GM10266 (cell line): Measurements from ENCODE around the gene BICRAL.
"Not testable (repeated sequence)": the region's sequence is repeated elsewhere in the genome, so short reads cannot be mapped to it uniquely, and the experiment has no call there.

Experiments used
- DNase-seq: peaks from one replicate; pipeline ENCODE4 v3.0.0; 2012; ENCODE audit errors: extremely low spot score
- TF ChIP-seq, protein P1 (sequence below): IDR thresholded peaks from 2 replicates; pipeline ENCODE4 v1.5.1; 2012; ENCODE audit warnings: mild to moderate bottlenecking, low read depth; ENCODE audit not compliant: control insufficient read depth, insufficient read depth; ENCODE audit errors: missing control alignments

BICRAL gene

GRCh38 chr6:42885702-42886101, 103.8 kb downstream of the BICRAL start:
- no peak for DNase-seq
- TF ChIP-seq, protein P1, sequence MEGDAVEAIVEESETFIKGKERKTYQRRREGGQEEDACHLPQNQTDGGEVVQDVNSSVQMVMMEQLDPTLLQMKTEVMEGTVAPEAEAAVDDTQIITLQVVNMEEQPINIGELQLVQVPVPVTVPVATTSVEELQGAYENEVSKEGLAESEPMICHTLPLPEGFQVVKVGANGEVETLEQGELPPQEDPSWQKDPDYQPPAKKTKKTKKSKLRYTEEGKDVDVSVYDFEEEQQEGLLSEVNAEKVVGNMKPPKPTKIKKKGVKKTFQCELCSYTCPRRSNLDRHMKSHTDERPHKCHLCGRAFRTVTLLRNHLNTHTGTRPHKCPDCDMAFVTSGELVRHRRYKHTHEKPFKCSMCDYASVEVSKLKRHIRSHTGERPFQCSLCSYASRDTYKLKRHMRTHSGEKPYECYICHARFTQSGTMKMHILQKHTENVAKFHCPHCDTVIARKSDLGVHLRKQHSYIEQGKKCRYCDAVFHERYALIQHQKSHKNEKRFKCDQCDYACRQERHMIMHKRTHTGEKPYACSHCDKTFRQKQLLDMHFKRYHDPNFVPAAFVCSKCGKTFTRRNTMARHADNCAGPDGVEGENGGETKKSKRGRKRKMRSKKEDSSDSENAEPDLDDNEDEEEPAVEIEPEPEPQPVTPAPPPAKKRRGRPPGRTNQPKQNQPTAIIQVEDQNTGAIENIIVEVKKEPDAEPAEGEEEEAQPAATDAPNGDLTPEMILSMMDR: no peak

DNA sequence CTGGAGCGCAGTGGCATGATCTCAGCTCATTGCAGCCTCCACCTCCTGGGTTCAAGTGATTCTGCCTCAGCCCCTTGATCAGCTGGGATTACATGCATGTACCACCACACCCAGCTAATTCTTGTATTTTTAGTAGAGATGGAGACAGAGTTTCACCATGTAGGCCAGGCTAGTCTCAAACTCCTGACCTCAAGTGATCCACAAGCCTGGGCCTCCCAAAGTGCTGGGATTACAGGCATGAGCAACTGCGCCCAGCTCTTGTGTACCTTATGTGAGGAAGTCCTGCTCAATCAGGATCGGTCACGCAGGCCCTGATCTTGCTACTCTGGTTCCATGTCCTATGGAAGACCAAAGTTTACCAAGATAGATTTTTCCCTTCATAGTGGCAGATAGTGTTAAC, 106.3 kb downstream of the BICRAL start:
- DNase-seq: not testable (repeated sequence)

GRCh38 chr6:42889815-42890214, 108.0 kb downstream of the BICRAL start:
- no peak for DNase-seq
- TF ChIP-seq, protein P1: no peak

- peak; percentile 89 for DNase-seq
- TF ChIP-seq, protein P1: no peak
Observed at GRCh38 chr6:42890311-42891198, 108.7 kb downstream of the BICRAL start.

DNA sequence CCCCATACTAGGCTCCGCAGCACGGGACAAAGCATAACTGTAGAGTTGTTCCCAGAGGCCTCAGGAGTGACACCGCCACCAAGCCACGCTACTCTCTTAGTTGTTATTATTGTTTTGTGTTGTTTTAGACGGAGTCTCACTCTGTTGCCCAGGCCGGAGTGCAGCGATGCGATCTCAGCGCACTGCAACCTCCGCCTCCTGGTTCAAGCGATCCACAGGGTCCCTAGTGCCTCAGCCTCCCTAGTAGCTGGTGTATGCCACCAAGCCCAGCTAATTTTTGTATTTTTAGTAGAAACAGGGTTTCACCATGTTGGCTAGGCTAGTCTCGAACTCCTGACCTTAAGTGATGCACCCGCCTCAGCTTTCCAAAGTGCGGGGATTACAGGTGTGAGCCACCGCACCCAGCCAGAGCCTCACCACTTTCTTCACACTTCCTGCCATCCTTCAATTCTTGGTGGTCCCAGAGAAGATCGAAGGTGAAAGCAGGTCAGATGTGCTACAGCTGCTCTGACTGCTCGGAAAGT, 109.4 kb downstream of the BICRAL start:
- no peak for DNase-seq
- TF ChIP-seq, protein P1: no peak

DNA sequence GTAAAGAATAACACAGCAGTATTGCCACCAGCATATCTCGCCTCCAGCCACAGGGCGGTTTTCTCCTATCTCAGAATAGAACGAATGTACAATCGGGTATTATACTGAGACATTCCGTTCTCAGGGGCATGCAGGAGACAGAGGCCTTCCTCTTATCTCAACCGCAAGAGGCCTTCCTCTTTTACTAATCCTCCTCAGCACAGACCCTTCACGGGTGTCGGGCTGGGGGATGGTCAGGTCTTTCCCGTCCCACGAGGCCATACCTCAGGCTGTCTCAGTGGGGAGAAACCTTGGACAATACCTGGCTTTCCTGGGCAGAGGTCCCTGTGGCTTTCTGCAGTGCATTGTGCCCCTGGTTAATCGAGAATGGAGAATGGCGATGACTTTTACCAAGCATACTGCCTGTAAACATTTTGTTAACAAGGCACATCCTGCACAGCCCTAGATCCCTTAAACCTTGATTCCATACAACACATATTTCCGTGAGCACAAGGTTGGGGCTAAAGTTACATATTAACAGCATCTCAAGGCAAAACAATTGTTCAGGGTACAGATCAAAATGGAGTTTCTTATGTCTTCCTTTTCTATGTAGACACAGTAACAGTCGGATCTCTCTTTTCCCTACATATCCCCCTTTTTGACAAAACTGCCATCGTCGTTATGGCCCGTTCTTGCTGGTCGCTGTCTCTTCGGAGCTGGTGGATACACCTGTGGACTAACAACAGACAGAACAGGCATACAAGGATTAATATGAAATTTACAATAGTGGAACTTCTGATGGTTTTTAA, 112.4 kb downstream of the BICRAL start:
- DNase-seq: not testable (repeated sequence)

DNA sequence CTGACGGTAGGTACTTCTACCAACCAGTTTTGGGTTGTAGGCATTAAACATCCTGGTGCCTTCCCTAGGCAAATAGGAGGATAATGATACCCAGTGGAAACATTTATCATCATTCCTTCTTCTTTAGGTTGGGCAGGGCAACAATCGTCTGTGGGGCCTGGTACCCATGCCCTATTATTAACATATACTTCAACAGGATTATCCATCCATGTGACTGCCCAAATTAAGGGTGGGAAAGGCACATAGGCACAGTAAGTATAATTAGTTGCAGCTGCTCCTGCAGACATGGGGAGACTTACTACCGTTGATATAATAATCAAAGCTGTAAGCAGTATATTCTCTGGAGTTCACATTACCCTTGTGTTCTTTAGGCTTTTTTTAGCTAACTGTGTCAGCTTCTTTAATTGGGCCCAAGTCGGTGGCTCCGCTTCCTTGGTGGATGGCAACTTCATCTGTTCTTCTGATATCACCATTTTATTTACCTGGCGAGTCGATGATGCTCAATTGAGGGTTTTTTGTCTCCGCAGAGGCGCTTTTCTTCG, 114.4 kb downstream of the BICRAL start:
- TF ChIP-seq, protein P1: no peak
- DNase-seq: no peak
